ENCODE measurements around the gene CD44. TPM values are rescaled to one million over a fixed set of nuclear protein-coding genes. Genes with fewer than 3 reads are reported as not detected.
"Not testable (repeated sequence)": the region's sequence is repeated elsewhere in the genome, so short reads cannot be mapped to it uniquely, and the experiment has no call there.

Gene CD44
- total RNA-seq, 1 donor from 2014 or later = 4.1 TPM

DNA sequence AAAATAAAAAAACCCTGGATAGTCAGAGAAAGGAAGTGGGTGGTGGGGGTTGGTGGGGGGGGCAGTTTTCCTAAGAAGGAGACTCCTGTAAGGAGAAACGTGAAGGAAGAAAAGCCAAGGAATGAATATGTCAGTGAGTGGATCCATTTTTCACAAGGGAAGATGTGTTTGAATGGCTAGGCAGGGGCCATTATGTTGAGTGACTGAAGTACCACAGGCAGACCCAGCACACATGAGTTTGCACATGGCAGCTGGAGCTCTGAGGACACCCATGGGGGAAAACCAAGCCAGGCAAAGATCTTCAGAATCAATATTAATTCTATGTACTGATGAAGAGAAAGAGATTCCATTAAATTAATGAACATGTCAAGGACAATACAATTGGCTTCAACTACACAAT lies 67.6 kb downstream of the CD44 start:
- DNase-seq (ENCODE audit: low spot score in 2 of 2) (no peak), FAIRE-seq (no peak)

- DNase-seq (ENCODE audit: low spot score in 2 of 2) (no peak), FAIRE-seq (no peak)
These were observed 68.8 kb downstream of the CD44 start for GRCh38 chr11:35207471-35208403.

DNA sequence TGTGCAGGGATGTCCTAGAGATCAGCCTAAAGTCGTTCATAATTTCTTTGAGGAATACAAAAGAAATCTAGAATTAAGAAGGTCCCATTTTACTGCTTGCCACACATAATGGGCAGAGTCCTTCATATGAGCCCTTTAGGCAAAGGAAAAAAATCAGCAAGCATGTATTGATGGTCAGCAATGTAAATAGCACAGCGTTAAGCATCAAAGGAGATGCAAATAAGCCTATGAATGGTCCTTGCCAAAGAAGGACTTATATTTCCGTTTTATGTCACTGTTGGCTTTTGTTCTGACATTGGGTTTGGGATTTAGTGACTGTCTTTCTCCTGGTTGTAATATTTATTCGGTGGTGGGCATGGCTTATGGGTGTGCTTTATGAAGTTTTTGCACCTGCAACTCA lies 69.8 kb downstream of the CD44 start:
- no peak for DNase-seq (ENCODE audit: low spot score in 2 of 2)
- FAIRE-seq = no peak

- no peak for FAIRE-seq
These were observed 72.0 kb downstream of the CD44 start for GRCh38 chr11:35210876-35211546.

GRCh38 chr11:35211952-35212351 lies 73.0 kb downstream of the CD44 start:
- no peak for FAIRE-seq
- DNase-seq (ENCODE audit: low spot score in 2 of 2) = no peak

More at GRCh38 chr11:35210876-35211546, 72.0 kb downstream of the CD44 start:
- DNase-seq (ENCODE audit: low spot score in 2 of 2) = no peak

DNA sequence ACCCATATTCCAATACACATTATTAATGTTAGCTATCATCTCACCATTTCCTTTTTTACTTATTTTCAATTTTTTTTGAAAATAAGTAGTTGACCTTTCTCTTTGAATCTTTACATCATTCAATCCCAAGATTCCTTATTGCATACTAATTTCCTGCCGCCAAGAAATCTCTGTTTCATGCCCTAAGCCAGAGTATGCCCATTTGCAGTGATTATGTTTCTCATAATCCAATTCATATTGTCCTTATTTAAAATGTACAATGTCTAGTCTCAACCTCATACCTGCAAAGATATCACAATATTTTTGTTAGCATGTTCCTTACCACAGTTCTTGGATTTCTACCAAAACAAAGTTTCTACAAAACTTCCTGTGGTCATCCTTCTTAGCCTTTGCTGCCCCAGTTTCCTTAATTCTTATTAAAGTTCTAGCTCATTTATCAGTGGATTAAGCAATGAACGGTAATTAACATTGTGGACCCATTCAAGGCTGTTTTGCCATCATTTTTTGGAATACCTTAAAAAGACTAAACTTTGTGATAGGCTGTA lies 75.3 kb downstream of the CD44 start:
- DNase-seq (ENCODE audit: low spot score in 2 of 2) = no peak
- FAIRE-seq = no peak

- DNase-seq (ENCODE audit: low spot score in 2 of 2) (no peak), FAIRE-seq (no peak)
These were observed 75.8 kb downstream of the CD44 start for GRCh38 chr11:35214792-35215193.

DNA sequence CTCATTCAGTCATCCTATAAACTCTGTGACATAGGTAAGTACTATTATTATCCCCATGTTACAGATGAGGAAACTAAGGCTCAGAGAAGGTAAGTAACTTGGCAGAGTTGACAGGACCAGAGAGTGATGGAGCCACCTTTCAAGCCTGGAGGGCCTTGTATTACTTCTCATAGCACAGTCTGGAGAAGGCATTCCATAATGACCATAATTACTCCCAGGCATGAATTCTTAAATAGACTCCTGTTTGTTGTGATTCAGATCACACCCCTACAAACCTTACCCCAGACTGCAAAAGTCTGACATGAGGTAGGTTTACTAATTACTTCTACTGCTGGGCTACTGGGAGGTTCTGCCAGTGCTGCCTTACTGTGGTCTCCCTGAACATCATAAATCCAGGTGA lies 77.0 kb downstream of the CD44 start:
- FAIRE-seq (no peak), DNase-seq (ENCODE audit: low spot score in 2 of 2) (no peak)

- FAIRE-seq = no peak
- no peak for DNase-seq (ENCODE audit: low spot score in 2 of 2)
These were observed 78.1 kb downstream of the CD44 start for GRCh38 chr11:35216962-35217678.

GRCh38 chr11:35218956-35219355 lies 80.0 kb downstream of the CD44 start:
- no peak for FAIRE-seq
- DNase-seq (ENCODE audit: low spot score in 2 of 2) = no peak

DNA sequence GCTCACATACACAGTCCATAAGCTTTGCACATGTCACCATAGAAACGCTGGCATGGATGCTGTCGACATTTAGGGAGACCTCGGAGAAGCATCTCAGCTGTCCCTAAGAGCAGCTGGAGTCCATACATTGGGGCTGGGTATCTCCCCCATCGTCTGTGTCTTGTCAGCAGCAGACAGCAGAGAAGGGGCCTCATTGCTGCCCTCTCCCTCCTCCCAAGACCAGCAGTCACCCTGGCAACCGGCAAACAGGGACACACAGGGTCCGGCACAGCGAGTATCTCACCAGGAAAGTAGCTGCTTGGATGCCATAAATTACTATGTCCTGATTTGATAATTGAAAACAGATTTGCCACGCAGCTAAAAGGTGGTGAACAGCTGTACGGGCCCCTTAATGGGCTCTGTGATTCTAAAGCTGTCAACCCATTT lies 84.4 kb downstream of the CD44 start:
- FAIRE-seq = no peak
- DNase-seq (ENCODE audit: low spot score in 2 of 2) = no peak

GRCh38 chr11:35223991-35224390 lies 85.0 kb downstream of the CD44 start:
- FAIRE-seq = no peak
- no peak for DNase-seq (ENCODE audit: low spot score in 2 of 2)

DNA sequence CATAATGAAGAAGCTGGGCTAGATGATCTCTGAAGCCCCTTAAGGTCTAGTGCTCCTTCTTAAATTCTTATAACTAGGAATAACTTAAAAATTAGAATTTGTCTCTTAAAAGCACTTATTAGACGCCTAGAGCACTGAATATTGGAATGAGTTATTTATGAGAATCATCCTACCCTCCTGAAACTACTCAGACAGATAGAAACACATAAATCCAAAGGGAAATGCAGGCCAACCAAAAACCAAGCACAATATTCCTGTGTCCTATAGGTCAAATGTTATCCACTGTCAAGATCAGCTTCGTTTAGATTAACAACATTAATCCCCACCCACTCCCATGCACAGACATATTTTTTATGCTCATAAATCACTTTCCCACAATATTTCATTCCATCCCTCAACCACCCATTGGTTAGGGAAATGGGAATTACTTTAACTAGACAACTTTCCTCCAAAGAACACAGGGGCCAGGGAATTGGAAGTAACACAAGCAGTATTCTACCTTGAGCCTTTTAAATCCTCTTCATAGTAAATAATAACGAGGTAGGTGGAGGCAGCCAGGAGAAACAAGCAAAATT lies 87.1 kb downstream of the CD44 start:
- FAIRE-seq = no peak
- DNase-seq (ENCODE audit: low spot score in 2 of 2) = no peak

DNA sequence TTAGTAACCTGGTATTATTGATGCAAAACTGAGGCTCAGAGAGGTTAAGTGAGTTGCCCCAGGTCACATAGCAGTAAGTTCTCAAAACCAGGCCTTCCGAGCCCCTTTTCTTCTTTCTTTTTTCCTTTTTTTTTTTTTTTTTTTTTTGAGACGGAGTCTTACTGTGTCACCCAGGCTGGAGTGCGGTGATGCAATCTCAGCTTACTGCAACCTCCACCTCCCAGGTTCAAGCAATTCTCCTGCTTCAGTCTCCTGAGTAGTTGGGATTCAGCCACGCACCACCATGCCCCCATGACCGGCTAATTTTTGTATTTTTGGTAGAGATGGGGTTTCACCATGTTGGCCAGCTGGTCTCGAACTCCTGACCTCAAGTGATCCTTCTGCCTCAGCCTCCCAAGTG lies 87.8 kb downstream of the CD44 start:
- FAIRE-seq; DNase-seq (ENCODE audit: low spot score in 2 of 2): not testable (repeated sequence)

GRCh38 chr11:35227576-35228327 lies 88.8 kb downstream of the CD44 start:
- DNase-seq (ENCODE audit: low spot score in 2 of 2) (no peak), FAIRE-seq (no peak)

- DNase-seq (ENCODE audit: low spot score in 2 of 2) (no peak), FAIRE-seq (no peak)
These were observed 89.4 kb downstream of the CD44 start for GRCh38 chr11:35228328-35228725.

DNA sequence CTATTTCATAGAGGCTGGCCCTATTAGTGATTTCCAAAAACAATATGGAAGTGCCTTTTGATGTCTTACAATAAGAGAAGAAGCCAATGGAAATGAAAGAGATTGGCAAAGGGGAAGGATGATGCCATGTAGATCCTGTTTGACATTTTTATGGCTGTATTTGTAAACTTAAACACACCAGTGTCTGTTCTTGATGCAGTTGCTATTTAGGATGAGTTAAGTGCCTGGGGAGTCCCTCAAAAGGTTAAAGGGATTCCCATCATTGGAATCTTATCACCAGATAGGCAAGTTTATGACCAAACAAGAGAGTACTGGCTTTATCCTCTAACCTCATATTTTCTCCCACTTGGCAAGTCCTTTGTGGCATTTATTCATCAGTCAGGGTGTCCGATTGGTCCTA lies 91.4 kb downstream of the CD44 start:
- no peak for DNase-seq (ENCODE audit: low spot score in 2 of 2)
- FAIRE-seq = no peak

GRCh38 chr11:35231076-35231860 lies 92.3 kb downstream of the CD44 start:
- no peak for FAIRE-seq
- no peak for DNase-seq (ENCODE audit: low spot score in 2 of 2)

- DNase-seq (ENCODE audit: low spot score in 2 of 2) = no peak
- no peak for FAIRE-seq
These were observed 93.9 kb downstream of the CD44 start for GRCh38 chr11:35232891-35233330.

Data from frontal cortex (tissue), 4 donors.